DMS114 treated with DMSO at 0.1 percent for 48 hours (cell line): ENCODE results near the gene TLK1.

Source experiments
- DNase-seq: peaks from one replicate; lab custom pipeline; 2025; ENCODE audit not compliant: unreplicated experiment; lab: John Stamatoyannopoulos, UW

The TLK1 gene

GRCh38 chr2:171160119-171160955, at the start of gene TLK1:
TSS of gene TLK1 (minus strand) at chr2:171160893. CDS start at chr2:171160428, 465 bp downstream.
- DNase-seq = no peak

GRCh38 chr2:171210216-171210863, 49.6 kb upstream of the TLK1 start:
- DNase-seq = no peak

GRCh38 chr2:171208657-171209056, 48.0 kb upstream of the TLK1 start:
- no peak for DNase-seq

- no peak for DNase-seq
Measured at GRCh38 chr2:171206422-171207115, 45.9 kb upstream of the TLK1 start.

GRCh38 chr2:171205551-171205950, 44.9 kb upstream of the TLK1 start:
- no peak for DNase-seq

GRCh38 chr2:171201767-171202166, 41.1 kb upstream of the TLK1 start:
- DNase-seq = no peak

GRCh38 chr2:171201271-171201670, 40.6 kb upstream of the TLK1 start:
- no peak for DNase-seq

- no peak for DNase-seq
Measured at GRCh38 chr2:171200469-171200868, 39.8 kb upstream of the TLK1 start.

GRCh38 chr2:171191021-171191420, 30.3 kb upstream of the TLK1 start:
- no peak for DNase-seq

- DNase-seq = no peak
Measured at GRCh38 chr2:171187819-171188218, 27.1 kb upstream of the TLK1 start.

GRCh38 chr2:171187177-171187576, 26.5 kb upstream of the TLK1 start:
- no peak for DNase-seq

GRCh38 chr2:171185941-171186340, 25.2 kb upstream of the TLK1 start:
- DNase-seq = no peak

- no peak for DNase-seq
Measured at GRCh38 chr2:171185165-171185818, 24.6 kb upstream of the TLK1 start.

- no peak for DNase-seq
Measured at GRCh38 chr2:171181064-171182049, 20.7 kb upstream of the TLK1 start.

- DNase-seq = no peak
Measured at GRCh38 chr2:171180229-171180930, 19.7 kb upstream of the TLK1 start.

- no peak for DNase-seq
Measured at GRCh38 chr2:171178993-171179392, 18.3 kb upstream of the TLK1 start.

- DNase-seq = no peak
Measured at GRCh38 chr2:171176516-171176915, 15.8 kb upstream of the TLK1 start.

GRCh38 chr2:171174075-171174474, 13.4 kb upstream of the TLK1 start:
- no peak for DNase-seq

GRCh38 chr2:171173087-171173486, 12.4 kb upstream of the TLK1 start:
- DNase-seq = no peak

- no peak for DNase-seq
Measured at GRCh38 chr2:171171808-171172207, 11.1 kb upstream of the TLK1 start.
